Measurements from ENCODE around the gene PPP1R9B. TPM values are rescaled to one million over a fixed set of nuclear protein-coding genes. Genes with fewer than 3 reads are reported as not detected.

Gene PPP1R9B
- total RNA-seq, 4 donors from 2014 or later, result 16.6 to 38.0 (median 25.6) TPM

DNA sequence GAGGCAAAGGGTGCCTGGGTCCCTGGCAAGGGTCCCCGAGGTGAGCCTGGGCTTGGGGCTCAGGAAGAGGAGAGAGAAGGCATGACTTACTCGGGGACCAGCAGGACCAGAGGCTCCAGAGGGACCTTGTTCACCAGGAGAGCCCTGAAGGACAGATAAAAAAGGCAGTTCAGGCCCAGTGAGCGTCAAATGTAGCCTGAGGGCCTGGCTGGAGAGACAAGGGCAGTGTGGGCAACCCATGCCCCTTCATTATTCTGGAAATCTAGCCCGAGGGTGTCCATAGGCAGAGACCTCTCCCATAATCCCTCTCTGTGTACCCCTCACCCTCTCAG, 36.9 kb upstream of the PPP1R9B start:
- TF ChIP-seq, protein P1, sequence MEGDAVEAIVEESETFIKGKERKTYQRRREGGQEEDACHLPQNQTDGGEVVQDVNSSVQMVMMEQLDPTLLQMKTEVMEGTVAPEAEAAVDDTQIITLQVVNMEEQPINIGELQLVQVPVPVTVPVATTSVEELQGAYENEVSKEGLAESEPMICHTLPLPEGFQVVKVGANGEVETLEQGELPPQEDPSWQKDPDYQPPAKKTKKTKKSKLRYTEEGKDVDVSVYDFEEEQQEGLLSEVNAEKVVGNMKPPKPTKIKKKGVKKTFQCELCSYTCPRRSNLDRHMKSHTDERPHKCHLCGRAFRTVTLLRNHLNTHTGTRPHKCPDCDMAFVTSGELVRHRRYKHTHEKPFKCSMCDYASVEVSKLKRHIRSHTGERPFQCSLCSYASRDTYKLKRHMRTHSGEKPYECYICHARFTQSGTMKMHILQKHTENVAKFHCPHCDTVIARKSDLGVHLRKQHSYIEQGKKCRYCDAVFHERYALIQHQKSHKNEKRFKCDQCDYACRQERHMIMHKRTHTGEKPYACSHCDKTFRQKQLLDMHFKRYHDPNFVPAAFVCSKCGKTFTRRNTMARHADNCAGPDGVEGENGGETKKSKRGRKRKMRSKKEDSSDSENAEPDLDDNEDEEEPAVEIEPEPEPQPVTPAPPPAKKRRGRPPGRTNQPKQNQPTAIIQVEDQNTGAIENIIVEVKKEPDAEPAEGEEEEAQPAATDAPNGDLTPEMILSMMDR (IDR thresholded peaks at IDR 0.05), result no peak
- ATAC-seq (ENCODE audit: low FRiP score), result no peak
- DNase-seq (ENCODE audit: low spot score), result no peak

DNA sequence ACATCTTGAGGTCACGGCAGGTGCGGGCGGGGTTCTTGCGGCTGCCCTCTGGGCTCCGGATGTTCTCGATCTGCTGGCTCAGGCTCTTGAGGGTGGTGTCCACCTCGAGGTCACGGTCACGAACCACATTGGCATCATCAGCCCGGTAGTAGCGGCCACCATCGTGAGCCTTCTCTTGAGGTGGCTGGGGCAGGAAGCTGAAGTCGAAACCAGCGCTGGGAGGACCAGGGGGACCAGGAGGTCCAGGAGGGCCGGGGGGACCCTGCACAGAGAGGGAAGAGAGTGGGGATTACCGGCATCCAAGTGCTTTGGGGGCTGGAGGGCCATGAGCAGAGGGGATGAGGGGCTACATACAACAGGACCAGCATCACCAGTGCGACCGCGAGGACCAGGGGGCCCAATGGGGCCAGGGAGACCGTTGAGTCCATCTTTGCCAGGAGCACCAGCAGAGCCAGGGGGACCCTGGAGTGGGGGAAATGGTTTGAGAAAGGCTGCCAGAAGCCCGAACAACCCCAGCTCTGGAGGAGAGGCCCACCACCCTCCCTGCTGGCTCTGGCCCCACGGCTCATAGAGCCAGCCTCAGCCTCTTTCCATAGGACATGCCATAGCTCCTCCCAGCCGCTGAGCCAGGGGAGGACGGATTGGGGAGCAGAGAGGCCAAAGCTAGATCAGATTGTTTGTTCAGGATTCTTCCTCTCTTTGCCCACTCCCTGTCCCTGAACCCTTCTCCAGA, 36.4 kb upstream of the PPP1R9B start:
- DNase-seq (ENCODE audit: low spot score) (no peak), ATAC-seq (ENCODE audit: low FRiP score) (no peak)
- TF ChIP-seq, protein P1 (IDR thresholded peaks at IDR 0.05), result no peak

DNA sequence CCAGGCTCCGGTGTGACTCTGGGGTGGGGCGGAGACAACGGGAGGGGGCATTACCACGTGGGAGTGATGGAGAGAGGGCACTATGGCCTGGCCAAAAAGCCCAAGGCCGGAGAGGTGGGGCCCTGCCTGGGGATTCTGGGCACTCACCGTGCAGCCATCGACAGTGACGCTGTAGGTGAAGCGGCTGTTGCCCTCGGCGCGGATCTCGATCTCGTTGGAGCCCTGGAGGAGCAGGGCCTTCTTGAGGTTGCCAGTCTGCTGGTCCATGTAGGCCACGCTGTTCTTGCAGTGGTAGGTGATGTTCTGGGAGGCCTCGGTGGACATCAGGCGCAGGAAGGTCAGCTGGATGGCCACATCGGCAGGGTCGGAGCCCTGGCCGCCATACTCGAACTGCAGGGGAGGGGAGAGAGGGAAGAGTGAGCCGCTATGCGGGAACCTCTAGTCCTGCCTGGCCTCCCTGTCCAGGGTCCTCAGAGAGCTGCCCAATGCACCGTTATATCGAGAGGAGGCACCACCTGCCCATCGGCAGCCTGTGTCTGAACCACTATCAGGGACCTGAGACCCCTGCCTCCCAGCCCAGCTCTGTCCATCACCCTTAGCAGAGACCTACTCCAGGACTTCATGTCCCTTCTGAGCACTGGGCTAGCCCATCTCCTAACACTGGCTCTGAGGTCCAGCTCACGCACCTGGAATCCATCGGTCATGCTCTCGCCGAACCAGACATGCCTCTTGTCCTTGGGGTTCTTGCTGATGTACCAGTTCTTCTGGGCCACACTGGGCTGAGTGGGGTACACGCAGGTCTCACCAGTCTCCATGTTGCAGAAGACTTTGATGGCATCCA, 35.4 kb upstream of the PPP1R9B start:
- no peak for ATAC-seq (ENCODE audit: low FRiP score)
- TF ChIP-seq, protein P1 (IDR thresholded peaks at IDR 0.05), result no peak
- DNase-seq (ENCODE audit: low spot score), result no peak

DNA sequence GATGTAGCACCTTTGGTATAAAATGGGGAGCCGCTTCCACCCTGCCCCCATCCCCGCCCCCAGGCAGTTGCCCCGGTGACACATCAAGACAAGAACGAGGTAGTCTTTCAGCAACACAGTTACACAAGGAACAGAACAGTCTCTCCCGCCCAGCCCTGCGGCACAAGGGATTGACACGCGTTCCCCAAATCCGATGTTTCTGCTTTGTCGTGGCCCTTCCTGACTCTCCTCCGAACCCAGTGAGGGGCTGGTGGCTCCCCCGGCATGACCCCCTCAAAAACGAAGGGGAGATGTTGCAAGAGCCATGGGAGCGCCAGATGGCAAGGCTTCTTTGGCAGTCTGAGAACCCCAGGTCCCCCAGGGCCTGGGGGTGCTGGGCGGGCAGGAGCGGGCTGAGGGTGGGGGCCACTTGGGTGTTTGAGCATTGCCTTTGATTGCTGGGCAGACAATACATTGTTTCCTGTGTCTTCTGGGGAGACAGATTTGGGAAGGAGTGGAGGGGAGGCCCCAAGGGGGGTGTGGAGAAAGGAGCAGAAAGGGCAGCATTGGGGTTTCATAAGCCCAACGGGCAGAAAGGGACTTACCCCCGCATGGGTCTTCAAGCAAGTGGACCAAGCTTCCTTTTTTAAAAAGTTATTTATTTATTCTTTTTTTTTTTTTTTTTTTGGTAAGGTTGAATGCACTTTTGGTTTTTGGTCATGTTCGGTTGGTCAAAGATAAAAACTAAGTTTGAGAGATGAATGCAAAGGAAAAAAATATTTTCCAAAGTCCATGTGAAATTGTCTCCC, 34.3 kb upstream of the PPP1R9B start:
- TF ChIP-seq, protein P1 (IDR thresholded peaks at IDR 0.05), result no peak
- ATAC-seq (ENCODE audit: low FRiP score) (no peak), DNase-seq (ENCODE audit: low spot score) (no peak)

DNA sequence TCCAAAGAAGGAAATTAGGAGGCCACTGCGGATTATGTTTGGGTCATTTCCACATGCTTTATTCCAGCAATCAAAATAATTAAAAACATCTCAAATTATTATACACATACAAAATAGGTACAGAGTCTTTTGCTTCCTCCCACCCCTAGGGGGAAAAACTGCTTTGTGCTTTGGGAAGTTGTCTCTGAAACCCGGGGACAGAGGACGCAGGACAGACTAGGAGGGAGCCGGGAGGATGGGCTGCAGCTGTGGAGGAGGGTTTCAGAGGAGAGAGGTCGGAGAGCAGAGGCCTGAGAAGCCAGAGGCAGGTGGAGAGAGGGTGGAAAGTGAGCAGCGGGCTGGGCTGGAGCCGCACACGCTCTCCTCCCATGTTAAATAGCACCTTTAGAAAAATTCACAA, 33.6 kb upstream of the PPP1R9B start:
- ATAC-seq (ENCODE audit: low FRiP score), result no peak
- no peak for DNase-seq (ENCODE audit: low spot score)
- TF ChIP-seq, protein P1 (IDR thresholded peaks at IDR 0.05), result no peak

DNA sequence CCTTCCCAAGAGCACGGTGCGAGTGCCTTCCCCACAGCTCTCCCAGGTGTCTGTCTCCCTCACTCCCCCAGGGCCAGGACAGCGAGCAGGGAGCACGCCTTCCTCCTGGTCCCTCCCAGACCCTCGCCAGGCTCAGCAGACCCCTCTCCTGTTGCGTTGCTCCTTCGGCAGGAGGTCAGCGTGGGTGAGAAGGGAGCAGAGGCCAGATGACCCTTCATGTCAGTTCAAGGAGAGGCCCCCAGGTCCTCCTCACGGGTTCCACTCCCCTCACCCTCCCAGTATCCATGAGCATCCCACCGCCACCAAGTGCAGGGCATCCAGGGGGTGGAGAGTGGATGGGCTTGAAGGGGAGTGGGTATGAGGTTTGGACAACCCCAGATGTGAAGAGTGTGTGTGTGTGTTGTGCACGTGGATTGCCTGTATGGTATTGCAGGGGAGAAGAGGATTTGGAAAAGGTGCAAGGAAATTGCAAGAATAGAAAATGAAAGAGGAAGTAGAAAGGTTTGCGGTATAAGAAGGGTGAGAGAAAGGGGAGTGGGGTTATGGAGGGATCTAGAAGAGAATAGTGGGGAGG, 33.0 kb upstream of the PPP1R9B start:
- no peak for DNase-seq (ENCODE audit: low spot score)
- TF ChIP-seq, protein P1 (IDR thresholded peaks at IDR 0.05), result no peak
- no peak for ATAC-seq (ENCODE audit: low FRiP score)
